A673 (cell line): ENCODE data around the gene TRIL.

ENCODE experiments used
- EZH2 ChIP-seq: fragments of 200-600 bp; sonication (generic); IDR thresholded peaks from 2 replicates; pipeline ENCODE4 v1.6.1; 2017; ENCODE audit warnings: borderline replicate concordance, low read depth, mild to moderate bottlenecking, mixed read lengths, antibody characterized with exemption, low read length; ENCODE audit not compliant: poor library complexity, severe bottlenecking
- TF ChIP-seq, protein P1 (sequence below): fragments of 300-800, 200-600 bp; sonication (generic); conservative IDR thresholded peaks from 2 replicates; pipeline ENCODE4 v1.5.1; 2017; ENCODE audit warnings: low read depth, mild to moderate bottlenecking, antibody characterized with exemption, low read length, moderate library complexity, mixed read lengths

- TF ChIP-seq, protein P1, sequence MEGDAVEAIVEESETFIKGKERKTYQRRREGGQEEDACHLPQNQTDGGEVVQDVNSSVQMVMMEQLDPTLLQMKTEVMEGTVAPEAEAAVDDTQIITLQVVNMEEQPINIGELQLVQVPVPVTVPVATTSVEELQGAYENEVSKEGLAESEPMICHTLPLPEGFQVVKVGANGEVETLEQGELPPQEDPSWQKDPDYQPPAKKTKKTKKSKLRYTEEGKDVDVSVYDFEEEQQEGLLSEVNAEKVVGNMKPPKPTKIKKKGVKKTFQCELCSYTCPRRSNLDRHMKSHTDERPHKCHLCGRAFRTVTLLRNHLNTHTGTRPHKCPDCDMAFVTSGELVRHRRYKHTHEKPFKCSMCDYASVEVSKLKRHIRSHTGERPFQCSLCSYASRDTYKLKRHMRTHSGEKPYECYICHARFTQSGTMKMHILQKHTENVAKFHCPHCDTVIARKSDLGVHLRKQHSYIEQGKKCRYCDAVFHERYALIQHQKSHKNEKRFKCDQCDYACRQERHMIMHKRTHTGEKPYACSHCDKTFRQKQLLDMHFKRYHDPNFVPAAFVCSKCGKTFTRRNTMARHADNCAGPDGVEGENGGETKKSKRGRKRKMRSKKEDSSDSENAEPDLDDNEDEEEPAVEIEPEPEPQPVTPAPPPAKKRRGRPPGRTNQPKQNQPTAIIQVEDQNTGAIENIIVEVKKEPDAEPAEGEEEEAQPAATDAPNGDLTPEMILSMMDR, result no peak
- no peak for TF ChIP-seq EZH2
These were observed 37.7 kb downstream of the TRIL start for GRCh38 chr7:28920424-28920823.
